HG03139 (cell line): ENCODE results near the gene FOXA3.

Experiments used
- ATAC-seq: cut with Tn5 transposase; IDR thresholded peaks from one replicate; pipeline ENCODE4 v1.9.1; 2021; ENCODE audit not compliant: unreplicated experiment

FOXA3 gene

DNA sequence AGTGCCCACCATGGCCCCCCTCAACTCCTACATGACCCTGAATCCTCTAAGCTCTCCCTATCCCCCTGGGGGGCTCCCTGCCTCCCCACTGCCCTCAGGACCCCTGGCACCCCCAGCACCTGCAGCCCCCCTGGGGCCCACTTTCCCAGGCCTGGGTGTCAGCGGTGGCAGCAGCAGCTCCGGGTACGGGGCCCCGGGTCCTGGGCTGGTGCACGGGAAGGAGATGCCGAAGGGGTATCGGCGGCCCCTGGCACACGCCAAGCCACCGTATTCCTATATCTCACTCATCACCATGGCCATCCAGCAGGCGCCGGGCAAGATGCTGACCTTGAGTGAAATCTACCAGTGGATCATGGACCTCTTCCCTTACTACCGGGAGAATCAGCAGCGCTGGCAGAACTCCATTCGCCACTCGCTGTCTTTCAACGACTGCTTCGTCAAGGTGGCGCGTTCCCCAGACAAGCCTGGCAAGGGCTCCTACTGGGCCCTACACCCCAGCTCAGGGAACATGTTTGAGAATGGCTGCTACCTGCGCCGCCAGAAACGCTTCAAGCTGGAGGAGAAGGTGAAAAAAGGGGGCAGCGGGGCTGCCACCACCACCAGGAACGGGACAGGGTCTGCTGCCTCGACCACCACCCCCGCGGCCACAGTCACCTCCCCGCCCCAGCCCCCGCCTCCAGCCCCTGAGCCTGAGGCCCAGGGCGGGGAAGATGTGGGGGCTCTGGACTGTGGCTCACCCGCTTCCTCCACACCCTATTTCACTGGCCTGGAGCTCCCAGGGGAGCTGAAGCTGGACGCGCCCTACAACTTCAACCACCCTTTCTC, 8.2 kb downstream of the FOXA3 start:
- ATAC-seq: no peak

DNA sequence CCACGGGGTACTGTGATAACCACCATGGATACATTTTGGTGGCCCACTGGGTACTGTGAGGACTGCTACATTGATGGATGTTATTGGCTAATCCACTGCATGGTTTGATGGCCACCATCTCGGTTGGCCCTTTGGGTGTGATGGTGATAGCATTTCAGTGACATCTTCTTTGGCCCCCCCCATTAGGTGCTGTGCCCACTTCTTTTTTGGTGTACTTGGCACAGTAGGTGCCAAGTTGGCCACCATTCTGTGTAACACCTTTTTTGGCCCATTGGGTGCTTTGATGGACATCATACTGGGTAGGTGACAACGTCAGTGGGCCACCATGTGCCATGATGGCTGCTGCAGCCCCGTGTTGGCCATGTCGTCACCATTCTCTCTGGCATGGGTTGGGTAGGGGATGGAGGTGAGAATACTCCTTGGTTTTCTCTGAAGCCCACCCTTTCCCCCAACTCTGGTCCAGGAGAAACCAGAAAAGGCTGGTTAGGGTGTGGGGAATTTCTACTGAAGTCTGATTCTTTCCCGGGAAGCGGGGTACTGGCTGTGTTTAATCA, 9.2 kb downstream of the FOXA3 start:
- no peak for ATAC-seq

DNA sequence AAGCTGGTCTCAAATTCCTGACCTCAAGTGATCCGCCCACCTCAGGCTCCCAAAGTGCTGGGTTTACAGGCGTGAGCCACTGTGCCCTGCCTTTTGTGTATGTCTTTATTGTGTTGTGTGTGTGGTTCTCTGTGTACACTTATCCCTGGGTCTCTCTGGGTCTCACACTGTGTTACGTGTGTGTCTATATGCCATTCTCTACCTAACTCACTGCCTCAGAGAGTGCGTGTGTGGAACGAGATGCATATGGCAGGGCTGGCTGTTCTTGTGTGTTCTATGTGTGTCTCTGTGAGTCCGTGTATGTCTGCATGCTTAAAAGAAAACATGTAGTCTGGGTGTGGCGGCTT, 10.5 kb downstream of the FOXA3 start:
- ATAC-seq: no peak

DNA sequence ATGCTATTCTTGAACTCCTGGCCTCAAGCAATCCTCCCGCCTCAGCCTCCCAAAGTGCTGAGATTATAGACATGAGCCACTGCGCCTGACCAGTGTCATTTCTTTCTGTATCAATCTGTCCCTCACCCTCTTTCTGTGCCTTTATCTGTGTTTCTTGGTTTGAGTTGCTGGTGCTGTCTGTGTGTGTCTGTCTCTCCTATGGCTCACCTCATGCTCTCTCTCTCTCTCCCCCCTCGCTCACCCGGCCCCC, 12.0 kb downstream of the FOXA3 start:
- no peak for ATAC-seq

DNA sequence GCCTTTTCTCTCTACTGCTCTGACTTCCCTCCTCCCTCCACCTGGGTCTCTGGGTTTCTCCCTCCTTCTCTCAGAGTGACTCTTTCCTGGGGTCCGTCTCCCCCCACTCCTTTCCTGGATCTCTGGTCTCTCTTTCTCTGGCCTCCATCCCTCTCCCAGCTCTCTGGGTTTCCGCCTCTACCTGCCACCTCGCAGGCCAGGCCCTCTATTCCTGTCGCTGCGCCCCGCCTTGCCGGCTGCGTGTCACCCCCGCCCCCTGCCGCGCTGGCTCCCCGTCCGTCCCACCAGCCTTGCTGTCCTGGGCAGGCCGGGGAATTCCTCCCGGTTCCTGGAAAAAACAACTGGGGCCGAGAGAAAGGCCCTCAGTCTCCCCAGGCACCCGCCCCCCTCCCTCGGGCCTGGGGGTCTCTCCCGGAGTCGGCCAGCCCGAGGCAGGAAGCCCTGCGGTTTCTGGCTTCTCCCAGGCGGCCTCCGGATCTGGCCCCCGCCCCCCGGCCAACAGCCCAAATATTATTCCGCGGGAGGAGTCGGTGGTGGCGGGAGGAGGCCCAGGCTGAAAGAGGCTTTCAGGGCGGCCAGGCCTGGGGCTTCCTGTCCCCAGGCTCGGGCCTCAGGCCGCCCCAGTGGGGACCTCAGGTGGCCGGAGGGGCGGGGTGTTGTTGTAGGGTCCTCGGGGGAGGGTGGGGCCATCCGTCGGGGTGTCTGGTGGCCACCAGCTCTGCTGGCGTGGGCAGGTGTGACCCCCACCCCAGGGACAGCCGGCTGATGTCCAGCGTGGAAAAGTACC, 12.5 kb downstream of the FOXA3 start:
- ATAC-seq: no peak

DNA sequence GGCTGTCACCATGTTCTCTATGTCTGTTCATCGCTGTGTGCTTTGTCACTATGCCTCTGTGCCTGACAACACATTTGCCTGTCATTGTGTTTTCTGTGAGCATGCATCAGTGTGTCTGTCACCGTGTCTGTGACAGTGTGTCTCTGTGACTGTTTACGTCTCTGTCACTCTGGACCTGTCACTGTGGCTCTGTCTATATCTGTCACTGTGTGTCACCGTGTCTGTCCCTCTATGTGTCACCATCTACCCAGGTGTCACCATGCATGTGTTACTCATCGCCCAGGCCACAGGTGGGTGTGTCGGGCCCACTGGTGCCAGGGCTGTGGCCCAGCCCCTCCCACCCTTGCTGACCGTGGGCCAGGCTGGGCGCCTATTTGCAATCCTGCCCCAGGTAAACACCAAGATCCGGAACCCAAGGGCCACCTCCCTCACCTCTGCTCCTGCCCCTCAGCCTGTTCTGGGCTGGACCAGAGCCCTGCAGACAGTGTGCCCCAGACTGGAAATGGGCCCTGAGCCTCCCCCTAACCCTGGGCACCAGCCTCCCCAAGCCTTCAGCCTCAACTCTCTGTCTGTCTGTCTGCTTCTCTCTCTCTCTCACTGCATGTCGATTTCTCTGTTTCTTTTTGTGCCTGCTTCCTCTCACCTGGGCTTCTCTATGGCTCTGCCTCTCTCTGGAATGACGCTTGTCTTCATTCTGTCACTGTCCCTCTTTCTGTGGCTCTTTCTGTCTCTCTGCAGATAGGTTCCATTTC, 14.1 kb downstream of the FOXA3 start:
- no peak for ATAC-seq

DNA sequence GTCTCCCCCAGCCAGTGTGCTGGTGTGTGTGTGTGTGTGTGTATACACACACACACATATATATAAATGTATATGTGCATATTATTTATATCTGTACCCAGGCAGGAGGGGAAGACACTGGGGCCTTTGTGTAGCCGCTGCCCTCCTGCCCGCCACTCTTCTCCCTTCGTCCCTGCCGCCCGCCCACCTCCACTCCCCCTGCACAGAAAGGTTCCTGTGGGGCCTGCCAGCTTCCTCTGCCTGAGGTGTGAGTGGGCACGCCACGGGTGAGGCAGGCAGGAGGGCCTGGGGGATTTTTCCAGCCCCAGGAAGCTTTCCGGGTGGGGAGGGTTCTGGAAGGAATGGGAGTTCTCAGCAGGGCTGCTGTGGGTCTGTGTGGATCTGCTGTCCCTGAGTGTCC, 14.9 kb downstream of the FOXA3 start:
- no peak for ATAC-seq

DNA sequence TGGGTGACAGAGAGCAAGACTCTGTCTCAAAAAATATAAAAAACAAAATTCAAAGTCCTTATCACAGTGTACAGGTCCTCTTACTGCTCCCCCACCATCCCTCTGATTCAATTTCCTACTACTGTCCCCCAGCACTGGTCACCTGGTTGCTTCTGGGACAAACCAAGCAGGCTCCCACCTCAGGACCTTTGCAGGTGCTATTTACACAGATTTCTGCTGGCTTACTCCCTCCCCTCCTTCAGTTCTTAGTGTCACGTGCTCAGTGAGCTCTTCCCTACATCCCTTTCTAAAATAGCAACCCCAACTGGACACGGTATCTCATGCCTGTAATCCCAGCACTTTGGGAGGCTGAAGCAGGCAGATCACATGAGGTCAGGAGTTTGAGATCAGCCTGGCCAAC, 15.8 kb downstream of the FOXA3 start:
- no peak for ATAC-seq

DNA sequence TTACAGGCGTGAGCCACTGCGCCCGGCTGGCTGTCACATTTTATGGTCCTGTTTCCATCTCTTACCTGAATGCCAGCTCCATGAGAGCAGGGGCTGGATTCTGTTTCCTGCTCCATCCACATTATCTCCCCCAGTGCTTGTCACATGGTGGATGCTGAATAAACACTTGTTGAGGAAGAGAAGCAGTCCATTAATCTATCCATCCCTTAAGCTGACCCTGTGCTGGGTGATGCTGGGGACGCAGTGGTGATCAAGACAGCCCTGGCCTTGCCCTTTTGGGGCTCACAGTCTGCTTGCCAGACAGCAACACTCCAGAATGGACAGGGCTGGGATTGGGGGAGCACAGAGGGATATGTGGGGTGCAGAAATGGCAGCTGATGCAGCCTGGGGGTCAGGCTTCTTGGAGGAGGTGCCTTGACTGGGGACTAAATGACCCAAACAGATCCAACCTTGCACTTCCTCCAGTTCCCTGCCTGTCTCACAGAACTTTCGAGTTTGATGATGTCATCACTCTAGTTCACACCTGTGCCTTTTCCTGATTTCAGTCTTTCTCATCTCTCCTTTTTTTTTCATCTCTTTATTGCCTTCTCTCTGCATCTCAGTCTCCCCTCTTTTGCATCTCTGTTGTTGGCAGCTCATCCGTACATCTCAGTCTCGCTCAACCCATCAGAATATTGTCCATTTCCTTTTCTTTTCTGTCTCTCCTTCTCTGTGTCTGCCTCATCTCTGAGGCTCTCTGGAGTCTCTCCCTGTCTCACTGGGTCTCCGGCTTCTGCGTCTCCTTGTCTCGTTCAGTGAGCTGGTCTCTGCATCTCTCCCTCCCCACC, 17.2 kb downstream of the FOXA3 start:
- ATAC-seq: no peak

DNA sequence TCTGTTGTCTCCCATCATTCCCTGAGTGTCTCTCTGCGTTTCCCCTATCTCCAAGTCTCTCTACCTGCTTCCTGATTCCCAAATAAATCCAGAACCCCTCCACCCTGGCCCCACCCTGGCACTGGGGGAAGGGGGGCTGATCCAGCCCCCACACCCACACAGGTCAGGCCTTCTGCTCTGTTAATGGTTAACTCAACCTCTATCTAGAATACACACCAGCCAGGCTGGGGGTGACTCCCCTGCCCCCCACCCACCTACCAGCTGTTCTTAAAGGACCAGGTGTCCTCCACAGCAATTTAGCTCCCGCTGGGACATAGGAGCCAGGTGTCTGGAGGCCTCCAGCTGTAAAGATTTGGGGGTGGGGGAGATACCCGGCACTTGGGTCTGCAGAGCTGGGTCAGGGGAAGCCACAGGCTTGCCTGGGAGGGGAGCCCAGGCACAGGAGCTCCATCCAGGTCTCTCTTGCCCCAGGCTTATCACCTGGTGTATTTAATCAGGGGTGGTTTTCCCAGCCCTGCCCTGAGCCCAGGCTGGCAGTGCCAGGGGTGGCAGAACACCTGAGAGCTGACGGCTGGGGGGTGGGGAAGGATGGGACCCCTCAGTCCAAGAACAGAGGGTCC, 17.9 kb downstream of the FOXA3 start:
- ATAC-seq: no peak

DNA sequence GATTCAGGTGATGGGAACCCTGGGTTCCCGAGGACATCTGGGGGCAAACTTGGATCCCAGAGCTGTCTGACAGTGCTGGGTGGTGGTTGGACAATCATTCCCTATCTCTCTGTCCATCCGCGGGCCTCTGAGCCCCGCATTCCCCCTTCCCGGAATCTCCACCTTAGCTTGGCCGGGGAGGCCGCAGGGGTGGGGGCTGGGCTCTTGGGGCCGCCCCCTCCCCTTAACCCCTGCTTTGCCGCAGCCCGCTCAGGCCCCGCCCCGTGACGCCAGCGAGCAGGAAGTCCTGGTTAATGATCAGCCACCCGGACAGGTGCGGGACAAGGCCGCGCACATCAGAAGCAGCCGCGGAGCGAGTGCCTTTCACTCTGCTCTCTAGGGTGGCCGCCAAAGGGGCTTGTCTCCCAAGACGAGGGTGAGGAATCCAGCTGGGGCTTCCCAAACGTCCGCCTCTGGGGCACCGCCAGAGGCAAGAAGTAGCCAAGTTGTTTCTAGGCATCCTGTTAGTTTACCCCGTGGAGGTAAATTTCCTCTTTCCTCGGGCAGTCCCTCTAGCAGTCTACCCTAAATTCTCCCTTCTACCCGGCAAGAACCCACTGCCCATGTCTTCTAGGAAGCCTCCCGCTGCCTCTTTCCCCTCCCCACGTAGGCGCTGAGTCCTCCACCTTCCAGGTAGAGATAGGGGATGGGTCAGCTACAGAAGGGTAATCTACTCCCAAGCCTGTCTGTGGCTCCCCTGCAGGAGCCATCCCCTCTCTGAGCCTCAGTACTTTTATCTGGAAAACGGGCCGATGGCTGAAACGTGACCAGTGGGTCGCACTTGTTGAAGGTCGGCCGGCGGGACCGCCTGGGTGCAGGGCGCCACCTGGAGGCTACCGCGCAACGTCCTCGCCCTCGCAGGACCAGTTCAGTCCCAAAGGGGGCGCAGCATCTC, 18.8 kb downstream of the FOXA3 start:
- no peak for ATAC-seq

DNA sequence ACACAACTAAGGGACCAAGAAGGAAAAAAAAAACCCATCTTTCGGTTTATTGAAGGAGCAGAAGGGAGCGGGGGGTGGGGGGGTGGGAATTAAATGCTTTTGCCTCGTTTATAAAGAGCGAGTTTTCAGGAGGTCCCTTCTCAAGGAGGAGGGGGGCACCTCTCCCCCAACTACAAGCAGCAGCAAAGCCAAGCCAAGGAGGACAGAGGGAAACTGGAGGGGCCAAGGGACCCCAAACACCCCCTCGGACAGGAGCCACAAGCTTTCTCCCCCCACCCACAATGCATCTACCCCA, 19.4 kb downstream of the FOXA3 start:
- no peak for ATAC-seq

DNA sequence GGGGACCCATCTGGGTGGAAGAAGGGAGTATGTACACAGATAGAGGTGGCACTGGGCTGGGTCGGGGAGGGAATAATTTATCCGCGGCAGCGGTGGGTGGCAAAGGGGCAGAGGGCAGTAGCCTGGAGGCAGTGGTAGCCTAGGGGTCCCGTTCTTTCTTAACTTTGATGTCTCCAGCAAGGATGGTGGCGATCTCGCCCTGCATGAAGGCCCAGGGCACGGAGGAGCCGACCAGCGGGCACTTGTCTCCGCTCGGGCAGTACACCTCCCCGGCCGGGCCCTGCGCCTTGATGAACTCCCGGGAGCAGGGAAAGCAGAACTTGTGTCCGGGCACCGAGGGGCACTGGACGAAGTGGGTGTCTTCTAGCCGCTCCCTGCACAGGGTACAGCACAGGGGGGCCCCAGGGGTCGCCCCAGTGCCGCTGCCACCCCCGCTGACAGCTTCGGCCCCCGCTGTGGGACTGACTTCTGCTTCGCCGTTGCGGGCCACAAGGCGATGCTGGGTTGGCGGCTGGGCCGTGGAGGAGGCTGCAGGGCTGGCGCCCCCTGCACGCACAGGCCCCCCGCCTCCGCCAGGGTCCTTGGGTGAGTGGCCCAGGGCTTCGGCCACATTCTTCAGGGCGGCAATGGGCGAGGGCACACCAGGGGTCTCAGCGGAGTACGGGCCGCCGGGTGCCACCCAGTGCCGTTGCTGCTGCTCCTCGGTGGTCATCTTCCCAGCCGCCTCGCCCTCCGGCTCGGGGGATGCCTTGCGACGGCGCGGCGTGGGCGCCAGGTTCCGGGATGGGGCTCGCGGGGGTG, 20.0 kb downstream of the FOXA3 start:
- ATAC-seq: no peak

DNA sequence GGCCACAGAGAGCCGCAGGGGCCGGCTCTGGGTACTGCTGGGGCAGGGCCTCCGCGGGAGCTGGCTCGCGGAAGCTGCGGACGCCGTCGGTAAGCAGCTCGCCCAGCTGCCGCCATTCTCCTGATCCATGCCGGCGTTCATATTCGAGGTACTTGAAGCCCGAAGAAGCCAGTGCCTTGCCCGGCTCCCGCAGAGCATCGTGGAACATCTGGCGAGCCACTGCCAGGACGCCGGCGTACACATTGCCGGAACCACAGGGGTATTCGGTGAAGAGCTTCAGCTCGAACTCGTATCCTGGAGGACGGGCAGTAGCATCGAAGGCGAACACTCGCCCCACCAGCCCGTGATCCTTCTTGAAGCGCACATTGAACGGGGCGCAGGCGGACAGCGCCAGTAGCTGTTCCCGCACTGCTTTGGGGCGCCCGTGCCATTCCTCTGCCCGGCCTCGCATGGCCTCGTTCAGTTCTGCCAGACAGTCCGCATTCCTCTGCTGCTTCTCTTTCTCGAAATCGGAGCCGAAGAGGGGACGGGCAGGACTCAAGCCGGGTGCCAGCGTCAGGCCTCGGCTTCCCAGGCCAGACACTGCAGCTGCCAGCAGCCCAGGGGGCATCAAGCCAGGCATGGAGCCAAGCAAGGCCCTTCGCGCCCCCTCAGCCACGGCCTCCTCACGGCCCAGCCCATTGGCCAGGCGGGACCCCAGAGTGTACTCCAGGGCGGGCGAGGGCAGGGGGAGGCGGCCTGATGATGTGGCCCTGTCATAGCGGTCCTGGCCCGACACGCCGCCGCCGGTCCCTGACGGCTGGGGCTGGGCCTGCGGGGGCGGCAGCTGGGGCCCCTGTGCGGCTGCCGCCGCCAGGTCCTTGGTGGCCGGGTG, 20.8 kb downstream of the FOXA3 start:
- no peak for ATAC-seq

DNA sequence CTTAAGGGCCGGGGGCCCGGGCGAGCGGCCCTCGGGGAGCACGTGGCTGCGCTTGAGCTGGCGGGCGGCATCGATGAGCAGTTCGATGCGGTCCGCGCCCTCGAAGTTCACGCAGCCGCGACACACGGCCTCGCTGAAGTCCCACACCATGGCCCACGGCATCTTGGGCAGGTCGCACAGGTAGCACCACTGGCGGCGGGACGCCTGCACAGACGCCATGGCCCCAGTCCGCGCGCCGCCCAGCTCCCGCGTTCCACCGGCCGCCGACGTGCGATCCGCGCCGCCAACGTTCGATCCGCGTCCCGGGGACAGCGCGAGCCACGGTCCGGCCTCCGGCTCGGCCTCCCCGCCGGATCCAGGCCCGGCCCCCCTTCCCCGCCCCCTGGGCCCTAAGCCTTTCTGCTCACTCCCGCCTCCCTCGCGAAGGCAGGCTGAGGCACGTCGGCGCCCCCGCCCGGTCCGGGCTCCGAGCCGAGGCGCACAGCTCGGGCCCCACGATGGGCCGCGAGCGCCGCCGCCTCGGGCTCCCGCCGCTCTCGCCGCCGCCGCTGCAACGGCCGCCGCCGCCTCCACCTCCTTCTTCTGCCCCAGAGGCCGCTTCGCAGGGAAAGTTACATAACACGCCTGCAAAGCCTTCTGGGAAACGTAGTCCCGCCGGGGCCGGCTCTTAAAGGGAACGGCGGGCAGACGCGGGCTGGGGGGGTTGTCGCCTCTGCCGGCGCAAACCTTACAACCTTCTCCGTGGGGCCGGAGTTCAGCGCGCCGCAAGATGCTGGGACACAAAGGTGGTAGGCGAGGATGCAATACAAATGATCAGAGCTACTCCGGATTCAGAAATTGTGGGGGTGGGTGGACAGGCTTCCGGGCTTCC, 21.7 kb downstream of the FOXA3 start, which contains the start of gene IRF2BP1:
TSS of gene IRF2BP1 (minus strand) at position 586 of the 871 bp plus-strand sequence. CDS start at position 219, 367 bp downstream.
- peak; percentile 39 for ATAC-seq

DNA sequence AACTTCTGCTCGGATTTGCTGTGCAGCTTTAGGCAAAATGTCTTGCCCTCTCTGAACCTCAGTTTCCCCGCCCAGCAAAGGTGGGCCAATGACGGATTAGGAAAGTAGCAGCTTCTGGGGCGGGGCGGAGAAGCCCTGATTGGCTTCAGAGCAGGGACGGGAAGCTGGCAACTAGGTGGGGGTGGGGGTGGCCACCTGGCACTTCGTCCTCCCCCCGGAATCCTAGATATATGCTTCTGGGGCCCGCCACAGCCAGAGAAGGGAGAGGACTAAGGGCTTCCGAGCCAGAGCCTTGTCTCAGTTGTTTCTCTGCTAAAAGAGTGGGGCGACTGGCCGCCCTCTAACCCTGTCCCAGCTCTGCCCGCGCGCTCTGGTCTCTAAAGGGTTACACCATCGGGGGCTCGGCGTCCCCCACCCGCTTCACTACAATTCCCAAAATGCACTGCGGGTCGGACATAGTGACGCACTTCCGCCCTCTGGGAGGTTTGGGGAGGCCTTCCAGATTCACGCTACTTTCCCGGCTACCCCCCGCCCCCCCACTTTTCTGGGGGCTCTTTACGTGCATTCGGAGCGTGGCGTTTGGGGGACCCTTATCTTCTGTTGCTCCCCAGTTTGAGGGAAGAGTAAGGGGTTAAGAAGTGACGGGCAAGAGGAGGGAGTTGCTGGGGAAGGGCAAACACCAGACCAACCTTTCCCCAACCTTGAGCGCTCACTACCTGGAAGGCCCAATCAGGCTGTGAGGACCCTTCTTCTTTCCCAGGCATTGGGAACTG, 22.5 kb downstream of the FOXA3 start:
- ATAC-seq: peak; percentile 42
